GM21529 (cell line): ENCODE data around the gene UGT1A9.

Source experiments
- ATAC-seq: cut with Tn5 transposase; IDR thresholded peaks from one replicate; pipeline ENCODE4 v1.9.1; 2021; ENCODE audit not compliant: unreplicated experiment

UGT1A9 gene

DNA sequence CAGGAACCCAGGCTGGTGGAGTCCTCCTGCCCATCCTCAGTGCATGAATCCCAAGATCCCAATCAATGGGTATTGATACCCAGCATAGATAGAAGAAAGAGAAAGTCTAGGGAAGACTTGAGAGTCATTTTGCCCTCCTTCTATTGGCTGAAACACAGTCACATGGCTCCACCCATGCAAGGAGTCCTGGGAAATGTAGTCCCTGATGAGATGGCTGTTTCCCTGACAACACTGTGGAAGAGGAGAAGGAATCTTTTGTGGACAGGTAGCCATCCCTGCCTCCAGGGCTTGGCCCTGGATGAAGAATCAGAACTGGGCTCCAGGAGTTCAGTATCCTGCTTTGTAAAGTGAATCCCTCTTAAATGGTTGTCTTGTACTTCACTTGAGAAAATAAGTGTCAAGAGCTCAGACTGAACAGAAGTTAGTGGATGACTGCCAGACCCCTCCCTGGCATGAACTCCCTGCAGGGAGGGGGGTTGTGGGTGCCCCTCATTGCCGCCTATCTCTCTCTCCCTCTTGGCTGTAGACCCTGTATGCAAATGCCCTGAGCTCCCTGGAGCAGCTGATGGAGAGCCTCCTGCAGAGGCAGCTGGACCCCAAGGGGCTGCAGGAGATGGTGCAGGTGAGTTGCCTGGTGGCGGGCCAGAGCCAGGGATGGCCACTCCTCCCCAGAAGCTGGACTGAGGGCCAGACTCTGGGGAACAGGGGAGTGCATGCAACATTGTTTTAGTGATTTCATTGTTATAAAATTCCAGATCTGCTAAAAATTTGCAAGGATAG, 142.5 kb downstream of the UGT1A9 start:
- ATAC-seq, result no peak

DNA sequence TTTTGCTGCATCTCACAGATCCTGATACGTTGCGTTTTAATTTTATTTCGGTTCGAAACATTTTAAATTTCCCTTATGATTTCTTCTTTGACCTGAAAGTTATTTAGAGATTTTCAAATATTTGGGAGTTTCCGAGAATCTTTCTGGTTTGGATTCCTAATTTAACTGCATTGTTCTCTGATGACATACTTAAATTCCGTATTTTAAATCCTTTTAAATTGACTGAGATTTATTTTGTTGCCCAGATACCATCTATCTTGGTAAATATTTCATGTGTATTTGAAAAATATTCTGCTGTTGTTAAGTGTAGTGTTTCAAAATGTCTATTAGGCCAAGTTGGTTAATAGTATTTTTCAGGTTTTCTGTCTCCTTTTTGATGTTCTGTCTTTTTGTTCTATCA, 144.2 kb downstream of the UGT1A9 start:
- ATAC-seq, result no peak

DNA sequence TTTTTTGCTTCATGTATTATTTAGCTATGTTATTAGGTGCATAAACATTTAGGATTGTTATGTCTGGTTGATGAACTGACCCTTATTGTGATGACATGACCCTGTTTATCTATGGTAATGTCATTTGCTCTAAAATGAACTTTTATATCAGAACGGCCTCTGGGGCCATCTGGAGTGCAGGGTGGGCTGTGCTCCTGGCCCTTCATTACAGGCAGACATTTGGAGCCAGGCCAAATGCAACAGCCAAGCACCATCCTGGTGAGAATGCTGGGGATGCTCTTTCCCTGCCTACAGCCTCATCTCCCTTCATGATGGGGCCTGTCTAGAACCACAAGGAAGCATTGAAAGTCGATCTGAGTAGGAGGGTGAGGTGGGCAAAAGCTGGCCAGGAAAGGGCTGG, 144.6 kb downstream of the UGT1A9 start:
- ATAC-seq, result no peak

DNA sequence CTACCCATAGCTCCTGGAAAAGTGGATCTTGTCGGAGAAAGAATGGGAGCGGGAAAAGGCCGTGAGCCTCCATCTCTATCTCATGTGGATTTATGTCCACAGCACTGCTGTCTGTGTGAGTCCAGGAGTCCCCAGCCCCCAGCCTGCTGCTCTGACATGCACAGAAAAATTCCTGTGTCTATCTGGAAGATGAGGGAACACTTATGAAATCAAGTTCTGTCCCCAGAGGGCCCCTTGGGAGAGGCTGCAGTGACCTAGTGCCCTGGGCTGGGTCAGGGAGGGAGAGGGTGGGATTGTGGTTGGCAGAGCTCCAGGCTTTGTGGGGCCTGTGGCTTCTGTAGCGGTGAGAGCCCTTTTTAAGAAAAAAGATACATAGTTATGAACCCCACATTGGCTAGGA, 145.1 kb downstream of the UGT1A9 start:
- ATAC-seq, result no peak

DNA sequence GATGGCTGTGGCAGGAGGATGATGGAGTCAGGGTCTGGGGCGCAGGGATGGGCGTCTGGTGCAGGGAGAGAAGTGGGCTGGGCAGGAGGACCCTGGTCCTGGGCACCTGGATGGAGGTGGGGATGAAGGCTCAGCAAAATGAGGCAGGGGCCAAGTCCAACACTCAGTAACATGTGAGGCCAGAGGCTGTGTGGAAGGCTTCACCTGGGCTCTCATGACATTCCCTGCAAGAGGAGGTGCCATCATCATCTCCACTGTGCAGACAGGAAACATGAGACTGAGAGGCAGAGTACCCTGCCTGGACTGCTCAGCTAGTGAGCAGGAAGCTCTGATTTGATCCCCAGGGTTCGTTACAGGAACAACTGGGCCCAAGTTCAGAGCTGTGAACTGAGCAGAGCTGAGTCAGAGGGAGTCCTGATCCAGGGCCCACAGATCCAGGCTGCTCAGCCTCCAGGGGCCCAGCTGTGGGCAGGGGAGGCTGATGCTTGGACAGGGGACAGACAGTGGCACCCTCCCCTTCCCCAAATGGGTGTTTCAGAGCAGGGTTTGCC, 145.7 kb downstream of the UGT1A9 start:
- ATAC-seq, result no peak

DNA sequence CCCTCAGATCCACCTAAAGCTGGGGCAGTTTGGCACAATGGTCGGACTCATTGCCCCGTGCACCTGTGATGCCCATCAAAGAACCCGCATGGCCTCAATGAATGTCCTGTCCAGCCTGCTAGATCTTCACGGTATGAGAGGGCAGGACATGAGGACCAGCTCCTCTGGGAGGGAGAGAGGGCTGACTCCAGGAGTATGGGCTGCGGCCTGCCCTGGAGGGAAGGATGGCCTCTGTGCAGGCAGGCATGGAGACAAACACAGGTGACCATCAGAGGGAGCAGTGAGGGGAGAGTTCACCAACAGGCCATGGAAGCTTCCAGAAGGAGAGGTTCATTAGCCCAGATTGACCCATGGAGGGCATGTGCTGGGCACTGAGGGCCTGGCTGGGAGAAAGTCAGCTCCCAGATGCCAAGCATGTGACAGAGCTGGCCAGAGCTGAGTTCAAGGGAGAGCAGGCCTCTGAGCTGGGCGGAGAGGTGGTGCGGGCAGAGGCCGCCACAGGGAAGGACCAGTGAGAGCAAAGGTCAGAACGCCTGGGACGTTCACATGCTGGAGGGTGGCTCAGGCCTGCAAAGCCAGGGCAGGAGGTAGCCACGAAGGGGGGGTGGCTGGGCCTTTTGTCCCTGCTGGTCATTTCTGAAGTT, 146.4 kb downstream of the UGT1A9 start:
- no peak for ATAC-seq

DNA sequence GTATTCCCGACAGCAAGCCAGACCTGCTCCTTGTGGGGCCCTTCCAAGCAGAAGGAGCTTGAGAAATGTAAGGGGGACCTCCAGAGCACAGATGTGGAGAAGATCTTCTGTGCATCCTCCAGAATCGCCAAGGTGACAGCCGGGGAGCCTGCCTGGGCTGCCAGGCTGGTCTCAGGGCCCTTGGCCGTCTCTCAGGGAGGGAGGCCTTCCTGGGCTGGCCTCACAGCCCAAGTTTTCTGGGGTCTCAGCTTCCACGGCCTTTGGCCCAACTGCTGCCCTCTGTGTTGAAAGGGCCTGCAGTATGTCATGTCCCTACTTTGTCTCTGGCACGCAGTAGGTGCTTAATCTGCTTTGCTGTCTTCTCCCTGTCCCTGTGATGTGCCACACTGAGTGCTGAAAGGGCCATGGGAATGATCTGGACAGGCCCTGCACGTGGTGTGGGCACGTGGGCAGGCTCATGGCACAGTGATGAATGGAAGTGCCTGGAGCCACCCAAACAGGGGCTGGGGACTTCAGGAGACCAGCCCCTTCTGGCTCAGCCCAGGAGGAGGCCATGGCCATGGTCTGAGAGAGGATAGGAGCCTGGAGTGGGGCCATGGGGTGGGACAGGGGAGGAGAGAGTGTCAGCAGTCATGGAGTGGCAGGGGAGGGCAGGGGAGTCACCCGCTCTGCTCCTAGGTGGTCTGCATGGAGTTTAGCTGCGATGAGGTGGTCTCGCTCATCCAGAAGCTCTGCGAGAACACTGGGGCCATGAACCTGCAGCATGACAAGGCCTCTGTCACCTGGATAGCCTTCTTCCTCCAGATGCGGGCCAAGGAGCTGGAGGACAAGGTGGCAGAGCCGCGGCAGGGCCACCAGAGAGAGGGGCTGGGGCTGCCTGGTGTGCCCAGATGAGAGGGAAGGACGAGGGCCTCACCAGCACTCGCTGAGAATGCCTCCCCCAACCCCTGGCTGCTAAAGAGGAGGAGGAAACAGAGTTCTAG, 147.2 kb downstream of the UGT1A9 start:
- ATAC-seq, result no peak

DNA sequence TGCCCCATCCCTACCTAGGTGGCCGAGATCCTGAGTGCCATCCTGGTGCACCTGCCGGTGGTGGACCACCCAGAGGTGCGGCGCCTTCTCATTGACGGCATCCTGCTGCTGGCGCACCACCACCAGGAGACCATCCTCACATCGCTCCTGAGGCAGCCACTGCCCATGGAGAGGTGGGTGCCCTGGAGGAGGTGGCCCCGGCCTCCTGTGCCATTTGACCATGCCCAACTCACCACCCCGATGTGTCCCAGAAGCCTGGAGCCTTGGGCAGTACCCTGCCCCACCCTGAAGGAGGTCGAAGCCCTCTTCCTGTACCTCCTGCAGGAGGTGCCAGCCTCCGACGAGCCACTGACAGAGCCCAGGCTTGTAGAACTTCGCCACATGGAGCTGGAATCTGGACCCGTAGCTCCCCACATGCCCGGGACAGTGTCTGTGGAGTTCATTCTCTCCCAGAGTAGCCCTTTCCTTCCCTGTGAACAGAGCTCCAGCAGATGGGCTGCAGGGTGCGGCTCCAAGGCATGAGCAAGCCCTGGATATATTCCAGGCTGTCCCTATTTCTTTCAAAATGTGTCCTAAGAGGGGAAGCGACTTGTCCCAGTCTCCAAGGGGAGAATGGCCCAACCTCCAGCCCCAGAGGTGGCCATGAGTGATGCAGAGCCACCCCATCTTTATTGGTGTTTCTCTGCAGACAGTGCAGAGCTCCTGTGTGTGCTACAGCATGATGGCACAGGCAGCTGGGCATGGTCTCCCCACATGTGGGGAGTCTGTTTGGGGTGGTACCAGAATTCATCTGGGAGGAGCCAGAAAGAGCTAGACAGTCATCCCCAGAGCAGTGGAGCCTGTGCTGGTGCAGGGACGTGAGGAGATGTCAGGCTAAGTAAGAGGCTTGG, 148.4 kb downstream of the UGT1A9 start:
- no peak for ATAC-seq

DNA sequence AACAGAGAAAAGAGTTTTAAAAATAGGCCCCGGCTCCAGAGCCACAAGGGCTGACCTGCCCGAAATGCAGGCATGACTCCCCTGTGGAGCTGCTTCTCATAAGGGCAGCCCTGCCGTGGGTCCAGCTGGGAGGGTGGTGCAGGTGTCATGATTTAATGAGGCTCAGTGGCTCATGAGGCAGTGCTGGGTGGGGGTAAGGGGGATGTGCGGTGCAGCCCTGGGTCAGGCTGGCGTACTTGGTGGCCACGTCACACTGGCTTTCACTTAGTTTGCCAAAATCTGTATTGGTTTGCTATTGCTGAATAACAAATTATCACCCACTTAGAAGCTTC, 149.0 kb downstream of the UGT1A9 start:
- ATAC-seq, result no peak

DNA sequence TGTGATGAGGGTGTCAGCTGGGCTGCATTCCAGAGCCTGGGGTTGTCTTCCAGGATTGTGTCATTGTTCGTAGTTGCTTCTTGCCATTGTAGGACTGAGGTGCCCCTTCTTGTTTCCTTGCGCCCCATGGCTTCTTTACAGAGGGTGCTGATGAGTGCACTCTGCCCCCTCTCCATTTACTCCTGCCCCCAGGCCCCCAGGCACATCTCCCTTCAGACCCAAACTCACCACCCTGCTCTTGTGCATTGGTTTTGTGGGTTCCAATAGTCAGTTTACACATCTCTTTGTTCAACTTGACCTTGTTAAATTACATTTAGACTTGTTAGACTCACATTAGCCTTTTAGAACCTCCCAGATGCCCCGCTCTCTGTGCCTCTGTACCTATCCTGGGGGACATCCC, 149.5 kb downstream of the UGT1A9 start:
- no peak for ATAC-seq

DNA sequence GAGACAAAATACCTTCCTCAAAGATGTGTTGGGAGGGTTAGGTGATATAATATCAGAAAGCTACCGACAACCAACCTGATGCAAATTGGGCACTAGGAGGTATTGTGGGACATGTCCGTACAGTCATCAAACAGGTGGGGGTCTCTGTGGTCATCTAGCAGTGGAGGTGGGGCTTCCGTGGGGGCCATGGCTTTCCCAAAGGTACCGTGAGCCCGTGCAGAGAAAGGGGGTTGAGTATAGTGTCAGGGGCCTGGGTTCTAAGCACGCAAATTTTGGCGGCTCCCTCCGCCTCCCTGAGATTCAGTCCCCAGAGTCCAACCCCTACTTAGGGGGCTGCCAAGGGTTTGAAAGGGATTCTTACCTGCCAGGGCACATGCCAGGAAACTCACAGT, 150.0 kb downstream of the UGT1A9 start:
- ATAC-seq, result no peak

DNA sequence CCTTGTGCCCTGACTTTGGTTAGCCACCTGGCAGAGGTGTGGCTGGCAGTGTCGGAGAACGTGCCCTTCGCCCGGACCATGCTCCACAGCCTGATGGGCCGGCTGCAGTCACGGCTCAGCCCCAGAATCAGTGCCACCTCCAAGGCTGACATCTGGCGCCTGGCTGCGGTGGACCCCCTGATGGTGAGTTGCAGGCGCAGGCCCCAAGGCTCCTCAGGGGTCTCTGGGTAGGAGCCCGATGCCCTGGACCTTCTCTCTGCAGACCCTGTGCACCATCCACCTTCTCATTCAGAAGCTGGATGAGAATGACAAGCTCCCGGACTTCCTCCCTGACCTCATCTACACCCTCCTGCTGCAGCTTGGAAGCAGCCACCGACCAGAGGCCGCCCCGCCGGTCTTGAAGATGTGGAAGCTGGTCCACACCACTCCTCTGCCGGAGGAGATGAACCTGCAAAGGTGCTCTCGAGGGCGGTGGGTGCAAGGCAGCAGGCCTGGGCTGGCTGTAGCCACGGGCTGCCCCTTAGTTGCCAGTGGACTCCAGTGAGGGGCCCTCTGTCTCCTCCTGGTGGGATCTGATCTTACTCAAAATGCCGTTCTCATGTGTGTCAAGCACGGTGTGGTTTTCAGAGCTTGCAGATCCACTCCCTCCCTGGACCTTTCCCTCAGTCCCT, 150.5 kb downstream of the UGT1A9 start:
- no peak for ATAC-seq
